Urinary bladder (tissue), 4 donors: Measurements from ENCODE around the gene GNB5. TPM values are rescaled to one million over a fixed set of nuclear protein-coding genes. Genes with fewer than 3 reads are reported as not detected.
"Not testable (repeated sequence)": the region's sequence is repeated elsewhere in the genome, so short reads cannot be mapped to it uniquely, and the experiment has no call there.

Experiments
- DNase-seq: peaks from one replicate; pipeline ENCODE4 v3.0.0-alpha.2; 2015; ENCODE audit errors: extremely low spot score
- H3K27ac ChIP-seq: one replicate; pipeline ENCODE4 v1.5.1; 2013; ENCODE audit warnings: low read depth, mild to moderate bottlenecking, moderate library complexity
- H3K36me3 ChIP-seq: one replicate; pipeline ENCODE4 v1.6.1; 2013; ENCODE audit warnings: mild to moderate bottlenecking, moderate library complexity; ENCODE audit not compliant: insufficient read depth
- H3K4me1 ChIP-seq: one replicate; pipeline ENCODE4 v1.6.1; 2013; ENCODE audit warnings: mild to moderate bottlenecking, moderate library complexity; ENCODE audit not compliant: insufficient read depth
- H3K4me3 ChIP-seq: one replicate; pipeline ENCODE4 v1.5.1; 2013; ENCODE audit warnings: low read depth, low read length
- WGBS: extraction: QIAGEN DNeasy Blood & Tissue Kit; methylation state at CpG from one replicate; pipeline ENCODE4 v1.1.7; 2013; 5-methylcytosine and 5-hydroxymethylcytosine counted together
- polyA plus RNA-seq: library from polyadenylated mRNA; stranded (reverse); fragments of 200-250 nt; gene quantifications from one replicate; pipeline ENCODE4 v1.2.3, GENCODE V29; 2013
- total RNA-seq: library from RNA; depleted of rRNA; stranded (reverse); fragments of >200 nt; gene quantifications from one replicate; pipeline ENCODE4 v1.2.3, GENCODE V29; 2014
- donor health status: healthy with polysubstance abuse.
- donor health status: healthy.

GNB5 gene
- total RNA-seq (25.5 TPM), polyA plus RNA-seq (38.8 TPM)

GRCh38 chr15:52191207-52191606 lies at the start of gene GNB5:
TSS of gene GNB5 (minus strand) at chr15:52191392. CDS start at chr15:52184676, 6,716 bp downstream.
- WGBS = 78% methylated on average over 7 of the region's 7 CpGs
- Histone ChIP-seq H3K36me3 (no peaks in the 10 kb centered on the region), H3K4me3 (no peak within 1 kb of the TSS), H3K27ac (no peak within 1 kb of the TSS), H3K4me1 (no peaks in the 10 kb centered on the region)
- DNase-seq = no peak

- no peaks in the 10 kb centered on the region for H3K4me1 ChIP-seq
- no peaks in the 10 kb centered on the region for H3K36me3 ChIP-seq
- DNase-seq = no peak
- no peak overlapping the region for H3K4me3 ChIP-seq
- H3K27ac ChIP-seq = no peak overlapping the region
- WGBS = 92% methylated on average over 3 of the region's 3 CpGs
These were observed 49.0 kb upstream of the GNB5 start for GRCh38 chr15:52240166-52240565.

GRCh38 chr15:52238989-52239525 lies 47.9 kb upstream of the GNB5 start:
- not testable (repeated sequence) for H3K36me3 ChIP-seq, DNase-seq, H3K4me3 ChIP-seq, H3K4me1 ChIP-seq, H3K27ac ChIP-seq
- 97% methylated on average over 13 of the region's 13 CpGs for WGBS

- no peak for DNase-seq
- 88% methylated on average over 3 of the region's 3 CpGs for WGBS
- Histone ChIP-seq H3K4me1 (no peaks in the 10 kb centered on the region), H3K4me3 (no peak overlapping the region), H3K36me3 (no peaks in the 10 kb centered on the region), H3K27ac (no peak overlapping the region)
These were observed 47.0 kb upstream of the GNB5 start for GRCh38 chr15:52238149-52238548.

GRCh38 chr15:52236013-52236412 lies 44.8 kb upstream of the GNB5 start:
- Histone ChIP-seq H3K4me3 (no peak overlapping the region), H3K4me1 (no peaks in the 10 kb centered on the region), H3K27ac (no peak overlapping the region), H3K36me3 (no peaks in the 10 kb centered on the region)
- 82% methylated on average over 8 of the region's 8 CpGs for WGBS
- DNase-seq = no peak

GRCh38 chr15:52234596-52235541 lies 43.7 kb upstream of the GNB5 start:
- Histone ChIP-seq H3K36me3 (no peaks in the 10 kb centered on the region), H3K4me1 (no peaks in the 10 kb centered on the region), H3K4me3 (no peak overlapping the region), H3K27ac (no peak overlapping the region)
- no peak for DNase-seq
- WGBS = 65% methylated on average over 17 of the region's 17 CpGs

GRCh38 chr15:52233405-52233804 lies 42.2 kb upstream of the GNB5 start:
- 70% methylated on average over 4 of the region's 4 CpGs for WGBS
- no peak for DNase-seq
- Histone ChIP-seq H3K4me1 (no peaks in the 10 kb centered on the region), H3K4me3 (no peak overlapping the region), H3K36me3 (no peaks in the 10 kb centered on the region), H3K27ac (no peak overlapping the region)

- no peaks in the 10 kb centered on the region for H3K4me1 ChIP-seq
- DNase-seq = no peak
- H3K4me3 ChIP-seq = no peak overlapping the region
- WGBS = 30% methylated on average over 1 of the region's 1 CpG
- no peak overlapping the region for H3K27ac ChIP-seq
- no peaks in the 10 kb centered on the region for H3K36me3 ChIP-seq
These were observed 41.1 kb upstream of the GNB5 start for GRCh38 chr15:52232327-52232726.

GRCh38 chr15:52230073-52230472 lies 38.9 kb upstream of the GNB5 start:
- Histone ChIP-seq H3K4me1 (no peaks in the 10 kb centered on the region), H3K36me3 (no peaks in the 10 kb centered on the region), H3K4me3 (no peak overlapping the region), H3K27ac (no peak overlapping the region)
- DNase-seq = no peak
- 74% methylated on average over 1 of the region's 1 CpG for WGBS

GRCh38 chr15:52228921-52229320 lies 37.7 kb upstream of the GNB5 start:
- WGBS = 65% methylated on average over 8 of the region's 8 CpGs
- no peaks in the 10 kb centered on the region for H3K36me3 ChIP-seq
- H3K4me3 ChIP-seq = no peak overlapping the region
- no peaks in the 10 kb centered on the region for H3K4me1 ChIP-seq
- H3K27ac ChIP-seq = no peak overlapping the region
- DNase-seq = peak; percentile 18

- 45% methylated on average over 5 of the region's 5 CpGs for WGBS
- no peak overlapping the region for H3K27ac ChIP-seq
- H3K4me3 ChIP-seq = no peak overlapping the region
- H3K36me3 ChIP-seq = no peaks in the 10 kb centered on the region
- DNase-seq = peak; percentile 11
- no peaks in the 10 kb centered on the region for H3K4me1 ChIP-seq
These were observed 36.3 kb upstream of the GNB5 start for GRCh38 chr15:52227456-52227855.

- Histone ChIP-seq H3K36me3 (no peaks in the 10 kb centered on the region), H3K27ac (no peak overlapping the region), H3K4me1 (no peaks in the 10 kb centered on the region), H3K4me3 (no peak overlapping the region)
- no peak for DNase-seq
- 87% methylated on average over 8 of the region's 8 CpGs for WGBS
These were observed 34.0 kb upstream of the GNB5 start for GRCh38 chr15:52225230-52225629.

GRCh38 chr15:52224211-52224610 lies 33.0 kb upstream of the GNB5 start:
- WGBS = 94% methylated on average over 4 of the region's 4 CpGs
- DNase-seq = no peak

GRCh38 chr15:52221730-52222129 lies 30.5 kb upstream of the GNB5 start:
- 62% methylated on average over 5 of the region's 5 CpGs for WGBS
- no peaks in the 10 kb centered on the region for H3K36me3 ChIP-seq
- H3K4me3 ChIP-seq = no peak overlapping the region
- no peaks in the 10 kb centered on the region for H3K4me1 ChIP-seq
- no peak for DNase-seq
- no peak overlapping the region for H3K27ac ChIP-seq

More at GRCh38 chr15:52224211-52224610, 33.0 kb upstream of the GNB5 start:
- Histone ChIP-seq H3K4me1 (no peaks in the 10 kb centered on the region), H3K27ac (no peak overlapping the region), H3K4me3 (no peak overlapping the region), H3K36me3 (no peaks in the 10 kb centered on the region)
